ENCODE data around the gene MNX1.

Gene MNX1

DNA sequence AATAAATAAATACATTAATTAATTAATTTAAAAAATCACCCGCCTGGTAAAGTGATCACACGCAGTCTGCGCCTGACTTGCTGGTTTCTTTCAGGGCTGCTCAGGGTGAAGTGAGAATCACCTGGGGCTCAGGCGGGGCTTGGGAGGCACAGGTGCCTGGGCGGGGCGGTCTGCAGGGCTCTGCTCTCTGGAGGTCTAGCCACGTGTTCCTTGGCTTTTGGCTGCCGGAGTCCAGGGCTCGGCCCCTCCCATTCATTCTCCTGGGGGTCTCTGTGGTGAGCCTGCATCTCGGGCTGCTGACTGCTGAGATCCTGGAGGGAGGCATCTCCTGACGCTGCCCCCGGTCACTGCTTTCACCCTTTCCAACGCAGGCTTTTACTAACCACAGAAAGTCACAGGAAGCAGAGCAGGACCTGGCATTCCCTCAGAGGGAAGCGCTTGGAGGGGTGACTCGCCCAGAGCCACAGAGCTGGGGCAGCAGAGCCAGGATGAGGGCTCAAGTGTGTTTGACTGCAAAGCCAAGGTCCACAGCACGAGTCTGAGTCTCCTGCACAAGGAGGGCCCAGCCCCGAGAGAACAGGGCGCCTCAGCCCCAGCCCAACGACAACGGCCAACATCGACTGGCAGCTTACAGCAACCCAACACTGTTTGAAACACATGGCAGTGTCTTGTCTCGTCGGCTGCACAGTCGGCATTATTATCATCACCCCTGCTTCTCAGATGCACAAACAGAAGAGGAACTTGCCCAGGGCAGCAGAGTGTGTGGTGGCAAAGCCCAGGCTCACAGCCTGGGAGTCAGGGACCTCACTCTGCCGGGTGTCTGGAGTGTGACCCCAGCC is 22.4 kb upstream of the MNX1 start:
- DNase-seq, result no peak

DNA sequence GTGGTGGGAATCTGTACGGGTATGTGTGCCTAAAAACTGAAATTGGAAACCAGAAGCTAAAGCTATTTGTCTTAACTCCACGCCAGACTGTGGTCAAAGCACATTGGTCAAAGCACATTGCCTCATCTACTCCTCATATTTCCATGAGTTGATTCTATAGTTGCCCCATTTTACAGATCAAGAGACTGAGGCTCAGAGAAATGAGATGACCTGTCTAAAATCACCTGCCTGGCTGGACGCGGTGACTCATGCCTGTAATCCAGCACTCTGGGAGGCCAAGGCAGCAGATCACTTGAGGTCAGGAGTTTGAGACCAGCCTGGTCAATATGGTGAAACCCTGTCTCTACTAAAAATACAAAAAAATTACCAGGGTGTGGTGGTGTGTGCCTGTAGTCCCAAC is 21.7 kb upstream of the MNX1 start:
- DNase-seq, result no peak

DNA sequence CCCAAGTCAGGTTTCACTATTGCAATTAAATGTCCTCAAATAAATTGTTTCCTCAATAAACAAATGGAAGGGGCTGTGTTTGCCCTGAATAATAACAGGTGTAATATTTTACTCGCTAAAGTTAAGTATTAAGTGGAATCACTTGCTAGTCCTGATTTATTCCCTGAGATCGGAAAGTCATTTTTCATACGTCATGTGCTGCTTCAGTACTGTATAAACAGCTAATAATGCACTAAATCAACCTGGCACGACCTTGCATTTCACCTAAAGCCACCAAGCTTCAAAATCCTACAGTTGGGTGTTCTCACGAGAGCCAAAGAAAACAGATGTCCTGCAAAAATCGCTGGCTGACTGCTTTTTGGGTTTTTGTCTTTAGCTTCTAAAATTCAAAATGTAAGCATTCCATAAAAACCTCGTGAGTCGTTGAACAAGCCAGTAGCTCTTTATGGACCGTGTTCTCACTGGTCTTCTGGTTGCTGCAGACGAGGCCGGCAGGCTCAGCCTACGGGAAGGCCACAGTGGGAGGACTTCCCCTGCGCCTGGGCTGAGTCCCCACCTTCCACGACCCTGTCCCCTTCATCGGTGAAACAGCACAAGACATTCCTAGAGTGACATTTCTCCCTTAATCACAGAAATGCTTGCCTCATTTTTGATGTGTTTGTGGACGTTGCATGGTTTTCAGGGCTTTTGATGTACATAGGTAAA is 17.9 kb upstream of the MNX1 start:
- no peak for DNase-seq

DNA sequence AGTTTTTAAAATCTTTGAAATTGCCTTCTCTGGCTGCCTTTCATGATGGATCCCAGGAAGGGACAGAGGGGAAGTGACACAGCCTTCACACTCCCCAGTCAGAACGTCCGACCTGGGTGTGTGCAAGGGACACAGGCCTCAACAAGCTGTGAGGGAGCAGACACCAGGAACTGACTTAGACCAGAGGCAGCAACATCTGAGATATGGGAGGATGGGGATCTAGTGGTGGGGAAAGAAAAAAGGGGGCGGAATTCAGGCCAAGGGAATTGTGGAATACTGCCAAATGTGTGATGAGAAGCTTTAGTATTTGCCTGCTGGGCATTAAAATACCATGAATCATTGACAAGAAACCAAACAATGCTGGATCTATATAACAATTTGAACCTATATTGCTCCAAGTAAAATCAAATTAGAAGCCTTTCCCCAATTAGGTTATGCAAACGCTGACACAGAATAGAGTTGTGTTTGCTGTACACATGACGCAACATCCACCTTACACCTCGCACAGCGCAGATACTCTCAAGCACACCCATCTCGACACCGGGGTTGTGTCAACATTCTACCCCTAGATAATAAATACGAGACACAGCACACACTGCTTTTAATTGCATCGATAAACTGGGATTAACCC is 17.2 kb upstream of the MNX1 start:
- no peak for DNase-seq

DNA sequence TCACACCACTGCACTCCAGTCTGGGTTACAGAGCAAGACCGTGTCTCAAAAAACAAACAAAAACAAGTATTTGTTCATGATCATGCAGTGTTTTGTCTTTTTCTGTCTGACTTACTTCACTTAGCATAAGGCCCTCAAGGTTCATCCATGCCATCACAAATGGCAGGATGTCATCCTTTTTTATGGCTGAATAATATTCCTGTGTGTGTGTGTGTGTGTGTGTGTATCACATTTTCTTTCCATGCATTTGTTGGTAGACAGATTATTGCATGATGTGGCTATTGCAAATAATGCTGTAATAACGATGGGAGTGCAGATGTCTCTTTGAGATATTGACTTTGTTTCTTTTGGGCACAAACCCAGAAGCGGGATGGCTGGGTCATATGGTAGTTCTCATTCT is 14.3 kb upstream of the MNX1 start:
- DNase-seq, result no peak

DNA sequence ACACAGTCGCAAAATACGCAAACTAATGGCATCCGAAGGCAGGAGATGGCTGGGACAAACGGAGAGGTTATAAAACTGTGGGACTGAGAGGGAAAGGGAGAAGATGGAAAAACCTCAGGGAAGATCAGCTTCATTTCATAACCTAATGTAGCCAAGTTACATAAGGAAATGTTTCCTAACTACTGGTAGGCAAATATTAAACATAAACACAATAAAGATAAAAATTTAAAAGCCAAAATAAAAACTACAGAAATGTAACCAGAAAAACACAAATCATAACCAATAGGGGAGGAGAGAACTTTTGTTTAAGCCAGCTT is 13.1 kb upstream of the MNX1 start:
- DNase-seq, result no peak

DNA sequence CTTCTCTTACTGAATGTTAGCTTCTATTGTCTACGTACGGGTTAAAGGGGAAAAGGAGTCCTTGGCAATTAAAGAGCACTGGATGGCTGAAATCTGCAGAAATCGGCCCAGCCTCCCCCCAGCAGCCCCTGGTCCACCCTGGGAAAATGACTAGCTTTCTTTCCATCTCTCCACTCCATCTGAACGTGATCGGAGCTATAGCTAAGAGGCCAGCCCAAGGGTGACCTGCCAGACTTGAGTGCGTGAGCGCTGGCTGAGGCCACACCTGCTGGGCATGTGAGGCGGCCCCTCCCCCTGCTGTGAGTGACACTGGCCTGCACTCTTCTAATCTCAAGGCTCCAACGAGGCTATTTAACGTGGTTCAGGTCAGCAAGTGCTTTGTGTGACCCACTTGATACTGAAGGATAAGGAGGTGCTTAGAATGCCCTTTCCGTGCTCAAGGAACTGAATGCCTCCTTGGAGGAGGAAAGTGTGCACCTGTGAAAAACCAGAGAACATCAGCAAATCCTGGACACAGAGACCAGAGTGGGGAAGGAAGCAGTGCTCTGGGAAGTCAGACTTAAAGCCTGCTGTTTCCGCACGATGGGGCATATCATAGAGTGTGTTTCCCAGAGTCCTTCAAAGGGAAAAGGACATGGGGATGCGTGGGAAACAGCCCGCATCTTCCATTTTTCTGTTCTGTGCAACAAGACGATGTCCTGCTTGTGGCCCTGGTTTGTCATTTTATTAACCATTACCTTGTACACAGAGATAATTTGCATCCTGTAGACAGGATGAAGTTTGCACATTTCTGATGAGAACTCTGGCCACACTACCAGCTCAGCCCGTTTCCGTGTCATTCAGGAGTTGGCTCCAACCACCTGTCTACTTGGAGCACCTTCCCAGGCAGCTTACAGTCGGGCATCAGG is 12.5 kb upstream of the MNX1 start:
- DNase-seq, result no peak

DNA sequence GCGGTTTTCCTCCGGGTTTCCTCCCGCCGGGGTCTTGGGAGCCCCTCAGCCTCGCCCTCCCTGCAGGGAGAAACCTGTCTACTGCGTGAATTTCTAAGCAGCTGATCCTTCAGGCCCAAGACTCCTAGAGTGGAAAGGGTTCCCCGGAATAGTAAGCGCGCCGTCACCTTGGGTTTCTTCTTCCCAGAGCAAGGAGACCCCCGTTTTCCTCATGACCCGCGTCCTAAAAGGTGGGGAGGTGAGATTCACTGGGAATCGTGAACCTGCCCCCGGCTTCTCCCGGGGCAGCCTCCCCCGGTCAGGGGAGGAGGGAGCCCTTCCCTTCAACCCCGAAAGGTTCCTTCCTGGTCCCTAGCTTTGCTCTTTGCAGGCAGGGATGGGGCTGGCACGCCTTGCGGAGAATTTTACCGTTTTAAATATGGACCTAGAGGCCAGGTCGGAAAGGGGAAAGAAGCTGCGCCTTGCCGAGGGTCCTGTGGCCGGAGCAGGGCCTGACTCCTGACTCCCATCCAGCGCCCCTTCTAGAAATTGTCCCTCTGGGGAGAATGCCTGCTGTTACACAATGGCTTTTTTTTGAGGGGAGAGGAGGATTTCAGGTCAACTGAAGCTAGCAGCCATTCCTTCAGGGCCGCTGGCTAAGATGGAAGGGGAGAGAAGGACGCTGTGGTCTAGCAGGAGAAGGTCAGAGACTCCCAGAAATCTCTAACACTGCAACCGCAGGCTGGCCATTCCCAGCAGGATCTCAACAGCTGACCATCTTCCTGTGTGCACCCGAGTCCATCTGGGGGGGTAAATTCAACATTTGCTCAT is 11.6 kb upstream of the MNX1 start:
- DNase-seq, result no peak

DNA sequence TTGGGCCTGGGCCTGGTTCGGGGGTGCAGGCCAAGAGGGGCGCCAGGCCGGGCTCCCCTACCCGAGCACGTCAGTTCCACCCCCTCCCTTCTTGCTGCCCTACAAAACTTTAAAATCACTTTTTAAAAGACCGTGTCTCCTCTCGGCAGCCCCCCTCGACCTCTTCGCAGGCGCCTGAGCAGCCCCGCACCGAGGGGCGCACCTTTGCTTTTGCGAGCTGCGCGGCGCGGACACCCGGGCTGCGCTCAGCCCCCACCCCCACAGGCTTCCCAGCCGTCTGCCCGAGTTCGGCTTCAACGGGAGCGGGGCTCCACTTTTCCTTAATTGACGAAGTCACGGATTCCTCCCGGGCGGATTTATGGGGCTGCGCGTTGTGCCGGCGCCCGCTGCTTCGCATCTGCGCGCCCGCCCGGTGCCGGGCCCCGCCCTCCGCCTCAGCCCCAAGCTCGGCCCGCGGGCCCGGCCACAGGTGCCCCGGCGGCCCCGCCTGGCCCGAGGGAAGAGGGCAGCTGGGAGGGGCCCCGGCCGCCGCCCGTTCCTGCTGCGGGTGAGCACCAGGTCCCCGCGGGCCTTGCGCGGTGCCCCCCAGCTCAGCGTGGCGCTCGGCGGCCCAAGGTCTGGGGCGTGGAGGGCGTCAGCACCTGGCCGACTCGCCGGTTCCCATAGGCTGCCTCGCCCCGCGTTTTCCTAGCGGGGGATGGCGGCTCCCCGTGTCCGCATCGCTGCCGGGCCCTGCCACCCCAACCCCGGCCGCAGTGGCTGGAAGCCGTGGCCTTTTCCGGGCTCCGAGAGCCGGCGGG is 10.8 kb upstream of the MNX1 start:
- DNase-seq, result no peak

DNA sequence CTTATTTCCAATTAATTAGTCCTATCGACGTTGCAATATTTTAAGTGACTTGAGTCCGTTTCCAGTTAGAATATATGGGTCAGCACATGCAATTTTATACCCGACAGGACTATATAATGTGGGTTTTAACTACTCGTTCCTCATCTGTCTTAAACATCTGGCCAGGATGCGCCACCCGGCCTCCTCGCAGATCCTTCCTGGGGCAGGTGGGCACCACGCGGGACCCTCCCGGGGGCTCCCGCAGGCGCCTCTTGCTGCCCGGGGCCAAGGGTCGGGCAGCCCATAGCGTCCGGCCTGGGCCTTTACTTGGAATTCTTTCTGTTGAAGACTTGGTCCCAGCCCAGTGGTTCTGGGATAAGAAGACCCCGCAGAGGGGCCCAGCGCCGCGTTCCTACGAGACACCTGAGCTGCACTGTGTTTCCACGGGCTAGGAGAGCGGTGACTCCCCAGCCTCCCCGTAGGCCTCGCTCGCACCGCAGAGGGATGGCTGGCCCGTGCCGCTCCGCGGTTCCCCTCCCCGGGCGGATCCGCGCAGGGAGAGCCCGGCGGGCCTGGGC is 10.1 kb upstream of the MNX1 start:
- DNase-seq, result no peak

DNA sequence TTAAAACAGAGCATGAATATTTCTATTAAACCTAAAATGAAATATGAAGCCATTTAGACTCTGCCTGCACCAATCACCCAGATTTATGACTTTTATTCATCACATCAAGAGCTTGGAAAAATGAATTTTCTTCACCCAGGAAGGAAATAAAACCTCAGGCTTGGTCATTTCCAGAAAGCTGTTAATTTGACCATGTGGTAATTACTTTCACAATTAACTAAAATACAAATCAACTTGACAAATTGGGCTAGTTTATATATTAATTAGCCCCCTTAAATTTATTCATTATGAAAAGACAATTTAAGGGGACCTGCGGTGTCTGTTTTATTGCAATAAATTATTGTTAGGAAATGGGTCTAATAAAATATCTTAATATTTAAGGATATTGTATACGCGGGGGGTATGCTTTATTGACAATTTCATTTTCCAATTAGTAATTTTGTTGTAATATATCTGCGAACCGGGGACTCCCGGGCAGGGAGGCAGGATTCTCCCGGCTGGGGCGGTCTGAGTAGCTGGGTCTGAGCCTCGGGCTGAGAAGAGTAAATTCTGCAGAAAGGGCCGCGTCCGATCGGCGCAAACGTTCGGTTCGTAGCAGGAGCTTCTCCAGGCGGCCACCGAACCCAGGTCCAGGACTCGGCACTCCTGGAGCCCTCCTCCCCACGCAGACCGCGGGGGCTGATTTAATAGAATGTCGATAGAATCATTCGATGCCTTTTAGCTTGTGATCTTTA is 9.4 kb upstream of the MNX1 start:
- no peak for DNase-seq

DNA sequence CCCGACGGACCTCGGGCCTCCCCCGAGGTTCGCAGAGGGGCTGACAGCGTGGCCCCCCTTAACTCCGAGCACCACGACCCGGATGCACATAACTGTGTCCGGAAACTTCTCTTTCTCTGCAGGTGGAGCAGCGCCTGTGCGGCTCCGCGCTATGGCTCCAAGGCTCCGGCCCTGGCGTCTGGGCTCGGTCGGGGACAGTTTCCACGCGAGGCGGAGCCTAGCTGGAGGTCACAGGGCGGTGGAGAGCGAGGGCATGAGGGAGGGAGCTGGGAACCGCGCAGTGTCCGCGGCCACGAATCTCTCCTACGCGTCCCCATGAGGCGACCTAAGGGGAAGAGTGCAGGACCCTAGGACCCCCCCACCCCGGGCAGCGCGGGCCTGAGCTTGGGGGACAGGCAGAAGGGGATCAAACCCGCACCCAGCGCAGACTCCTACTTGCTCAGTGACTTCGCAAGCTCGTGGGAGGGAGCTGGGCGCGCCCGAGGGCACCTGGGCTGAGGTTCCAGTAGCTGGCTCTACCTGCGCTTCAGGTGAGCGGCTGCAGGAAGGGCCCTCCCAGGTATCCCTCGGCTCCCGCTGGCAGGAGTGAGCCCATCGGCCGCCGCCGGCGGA is 8.6 kb upstream of the MNX1 start:
- DNase-seq, result no peak

DNA sequence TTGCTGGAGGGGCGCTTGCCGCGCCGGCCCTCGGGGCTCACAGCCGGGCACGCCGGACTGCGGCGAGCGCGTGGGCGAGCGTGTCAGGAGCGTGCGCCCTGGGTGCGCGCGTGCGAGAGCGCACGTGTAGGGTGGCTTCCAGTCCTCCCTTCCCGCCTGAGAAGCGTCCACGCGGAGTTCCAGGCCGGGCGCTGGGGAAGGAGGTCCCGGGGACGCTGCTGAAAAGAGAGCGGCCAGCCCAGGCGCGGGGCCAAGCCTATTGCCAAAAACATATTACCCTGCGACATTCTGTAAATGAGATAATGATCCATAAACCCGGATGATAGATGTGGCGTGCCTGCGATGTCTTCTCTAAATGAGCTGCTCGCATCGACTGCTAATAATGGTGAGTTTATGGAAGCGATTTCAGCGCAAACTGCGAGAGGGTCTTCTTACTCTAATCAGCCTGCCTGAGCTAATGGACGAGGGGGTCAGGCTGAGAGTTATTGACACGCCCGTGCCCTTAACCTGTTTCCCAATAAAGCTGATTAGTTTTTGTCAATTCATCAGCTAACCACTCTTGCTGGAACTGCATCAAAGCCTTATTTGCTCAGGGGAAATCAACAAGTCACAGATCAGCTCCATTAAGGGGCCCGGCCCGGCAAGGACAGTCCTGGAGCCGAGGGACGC is 8.0 kb upstream of the MNX1 start:
- no peak for DNase-seq

DNA sequence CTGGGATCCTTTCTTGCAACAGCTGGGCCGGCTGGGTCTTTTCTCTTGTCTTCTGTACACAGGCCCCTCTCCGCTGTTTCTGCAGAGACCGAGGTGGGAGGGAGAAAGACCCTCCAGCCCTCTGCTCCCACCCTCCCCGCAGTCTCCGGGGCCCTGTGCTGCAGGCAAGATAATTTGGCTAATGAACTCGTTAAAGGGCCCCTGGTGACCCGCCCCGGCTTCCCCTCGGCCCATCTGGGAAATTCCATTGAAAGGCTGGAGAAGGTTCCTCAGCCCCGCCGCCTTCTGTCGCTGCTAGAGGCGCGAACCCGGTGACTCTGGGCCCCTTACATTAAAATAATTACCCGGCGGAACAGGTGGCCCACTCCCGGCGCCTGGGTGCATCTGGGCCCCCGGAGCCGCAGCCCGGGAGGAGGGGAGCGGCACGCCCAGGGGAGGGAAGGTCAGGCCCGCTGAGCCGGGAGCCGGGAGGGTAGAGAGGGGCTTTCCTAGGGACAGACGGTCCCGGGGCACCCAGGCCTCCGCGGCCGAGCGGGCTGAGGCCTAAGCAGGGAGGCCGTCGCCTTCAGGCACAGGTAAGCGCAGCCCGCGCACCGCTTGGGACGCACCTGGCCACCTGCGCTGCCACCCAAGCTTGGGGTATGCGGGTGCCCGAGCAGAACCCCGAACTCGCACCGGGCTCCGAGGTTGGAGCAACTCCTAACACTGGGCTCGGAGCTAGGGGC is 7.3 kb upstream of the MNX1 start:
- DNase-seq, result no peak

DNA sequence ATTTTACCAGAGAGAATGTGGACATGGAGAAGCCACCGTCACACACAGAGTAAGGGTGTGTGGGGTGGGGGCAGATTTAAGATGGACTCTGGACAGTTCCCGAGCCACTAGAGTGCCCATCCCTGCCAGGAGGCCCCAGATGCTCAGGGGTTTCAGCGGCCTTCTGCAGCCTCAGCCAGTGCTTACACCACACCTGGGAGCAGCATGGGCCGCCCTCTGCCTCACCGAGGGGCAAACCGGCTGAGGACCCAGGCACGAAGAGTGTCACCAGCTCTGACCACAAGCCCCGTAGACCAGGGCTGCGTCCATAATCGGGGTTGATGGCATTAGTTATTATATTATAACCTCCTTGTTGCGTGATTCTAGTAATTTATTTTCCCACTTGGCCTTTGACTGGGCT is 6.7 kb upstream of the MNX1 start:
- no peak for DNase-seq

DNA sequence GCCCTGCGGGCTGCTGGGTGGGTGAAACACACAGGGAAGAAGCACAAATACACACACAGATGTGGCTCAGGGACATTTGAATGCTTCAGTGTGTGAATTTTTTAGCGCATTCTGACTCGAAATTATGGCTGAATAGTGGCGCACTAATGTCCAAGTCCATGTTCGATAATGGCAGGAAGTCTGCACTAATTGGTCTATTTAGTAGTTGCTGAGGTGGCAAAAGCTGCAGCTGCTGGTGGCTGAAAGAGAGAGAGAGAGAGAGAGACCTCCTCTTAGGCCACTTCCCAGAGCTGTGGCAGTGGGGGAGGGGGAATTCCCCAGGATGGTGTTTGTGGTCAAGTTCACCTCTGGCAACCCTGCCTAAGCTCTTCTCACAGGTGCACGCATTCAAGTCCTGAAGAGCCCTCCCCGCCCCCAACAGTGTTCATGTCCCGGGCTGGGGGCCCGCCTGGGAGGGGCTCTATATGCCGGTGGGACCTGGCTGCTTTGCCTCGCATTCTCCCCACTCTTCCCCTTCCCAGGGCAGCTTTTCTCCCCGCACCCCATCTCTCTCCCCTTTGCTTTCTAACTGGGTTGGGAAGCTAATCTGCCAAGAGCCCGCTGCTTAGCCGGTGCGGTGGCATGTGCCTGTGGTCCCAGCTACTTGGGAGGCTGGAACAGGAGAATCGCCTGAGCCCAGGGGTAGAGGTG is 6.0 kb upstream of the MNX1 start:
- DNase-seq, result no peak

DNA sequence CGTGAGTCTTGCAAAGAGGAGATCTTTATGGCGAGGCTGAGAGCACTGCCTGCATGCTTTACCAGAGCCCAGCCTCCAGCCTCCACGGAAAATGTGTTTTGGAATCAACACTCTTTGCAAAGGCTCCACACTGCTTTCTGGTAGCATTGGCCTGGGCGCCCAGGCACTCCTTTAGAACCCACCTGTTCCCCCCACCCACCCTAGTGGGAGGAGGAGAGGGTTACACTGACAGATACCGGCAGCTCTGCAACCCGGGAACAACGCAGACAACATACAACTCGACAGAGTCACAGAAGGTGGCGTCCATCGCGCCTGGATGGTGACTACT is 5.5 kb upstream of the MNX1 start:
- DNase-seq, result no peak

All from NCI-H1092 (cell line).